Omental fat pad (tissue), 4 donors: ENCODE data around the gene HSPA9. TPM values are rescaled to one million over a fixed set of nuclear protein-coding genes. Genes with fewer than 3 reads are reported as not detected.

Source experiments
- ATAC-seq: fragments of 150-250 bp; one replicate; pipeline ENCODE4 v1.9.1; 2016; ENCODE audit warnings: mild to moderate bottlenecking, moderate library complexity; ENCODE audit not compliant: low FRiP score
- DNase-seq: peaks from one replicate; pipeline ENCODE4 v3.0.0-alpha.2; 2019; ENCODE audit warnings: low spot score
- CTCF ChIP-seq, 3 donors: fragments of 450-650 bp; IDR thresholded peaks; one replicate each; pipeline ENCODE4 v1.5.1; 2016 to 2017; ENCODE audit warnings: antibody characterized with exemption in 3 of 3, mild to moderate bottlenecking in 3 of 3, moderate library complexity in 2 of 3
- total RNA-seq, 4 donors: library from RNA; depleted of rRNA; stranded (reverse); fragments of >200 nt; gene quantifications; one replicate each; pipeline ENCODE4 v1.1.0, GENCODE V29; 2016

HSPA9 gene
- total RNA-seq, 4 donors from 2014 or later = 212 to 482 (median 318) TPM

- TF ChIP-seq CTCF (IDR thresholded peaks at IDR 0.05) = no peak
- DNase-seq = no peak
- ATAC-seq = no peak
These were observed 33.6 kb downstream of the HSPA9 start for GRCh38 chr5:138541511-138542179.

- ATAC-seq (no peak), DNase-seq (no peak)
- no peak for TF ChIP-seq CTCF (IDR thresholded peaks at IDR 0.05)
These were observed 35.4 kb downstream of the HSPA9 start for GRCh38 chr5:138539791-138540190.

GRCh38 chr5:138538943-138539627, 36.1 kb downstream of the HSPA9 start:
- no peak for ATAC-seq
- DNase-seq = no peak

GRCh38 chr5:138536665-138537315, 38.4 kb downstream of the HSPA9 start:
- no peak for ATAC-seq

More at GRCh38 chr5:138538943-138539627, 36.1 kb downstream of the HSPA9 start:
- TF ChIP-seq CTCF (IDR thresholded peaks at IDR 0.05) = no peak

GRCh38 chr5:138536215-138536614, 39.0 kb downstream of the HSPA9 start:
- no peak for DNase-seq
- no peak for ATAC-seq
- TF ChIP-seq CTCF (IDR thresholded peaks at IDR 0.05) = no peak

More at GRCh38 chr5:138536665-138537315, 38.4 kb downstream of the HSPA9 start:
- no peak for TF ChIP-seq CTCF (IDR thresholded peaks at IDR 0.05)
- no peak for DNase-seq

- ATAC-seq = no peak
- no peak for TF ChIP-seq CTCF (IDR thresholded peaks at IDR 0.05)
These were observed 40.9 kb downstream of the HSPA9 start for GRCh38 chr5:138533973-138534941.

More at GRCh38 chr5:138533973-138534941, 40.9 kb downstream of the HSPA9 start:
- DNase-seq = no peak
